ENCODE measurements around the gene MYB. TPM values are rescaled to one million over a fixed set of nuclear protein-coding genes. Genes with fewer than 3 reads are reported as not detected.
A peak's percentile ranks its signal among the peaks of the same experiment; 100 is the strongest.

The MYB gene
- total RNA-seq, 2 experiments from 2014 or later = 20.1 to 42.9 TPM

GRCh38 chr6:135235716-135236115, 54.6 kb downstream of the MYB start:
- no peaks in the 10 kb centered on the region for H3K9me2 ChIP-seq (ENCODE audit: insufficient read depth, low read length)
- H3K9me3 ChIP-seq (ENCODE audit: low read length) = no peaks in the 10 kb centered on the region
- no peak overlapping the region for H3K4me2 ChIP-seq (ENCODE audit: low read length)
- H2AFZ ChIP-seq (ENCODE audit: low read length) = no peak overlapping the region
- ChIA-PET CTCF (ENCODE audit: unreplicated experiment) (interaction anchor here (0.5 kb wide), 1 partner anchor 32 kb away, joined by 3 read pairs; no protein-coding TSS in a partner anchor), POLR2A (interaction anchor here (0.5 to 1.8 kb wide), 5 partner anchors 8 to 1281 kb away, joined by 3 to 5 read pairs (median 3); partner anchors contain the start of gene HBS1L)
- no peaks in the 10 kb centered on the region for H3K79me2 ChIP-seq (ENCODE audit: insufficient read depth, low read depth, low read length)
- intact Hi-C loops (cut with micrococcal nuclease; ENCODE audit: unreplicated experiment) = no loop called here
- H3K4me1 ChIP-seq (ENCODE audit: insufficient read depth, low read length, poor library complexity, severe bottlenecking) = peaks cover 5% of the 10 kb centered on the region
- no peak for TF ChIP-seq EZH2phosphoT487 (IDR thresholded peaks at IDR 0.05; ENCODE audit: borderline replicate concordance, low read depth, low read length)
- TF ChIP-seq CTCF (conservative IDR thresholded peaks at IDR 0.05; ENCODE audit: low read length) = no peak
- H3K36me3 ChIP-seq (ENCODE audit: insufficient read depth, low read length) = no peaks in the 10 kb centered on the region
- H4K20me1 ChIP-seq (ENCODE audit: insufficient read depth, low read length) = no peaks in the 10 kb centered on the region
- no peak overlapping the region for H3K27ac ChIP-seq (ENCODE audit: low read depth, low read length, poor library complexity, severe bottlenecking)
- DNase-seq (ENCODE audit: low spot score) = no peak
- BruUV-seq (replicated peaks) = no TSS peak
- no peak overlapping the region for H3K4me3 ChIP-seq (ENCODE audit: low read depth, low read length, poor library complexity, severe bottlenecking)

GRCh38 chr6:135236319-135236718, 55.2 kb downstream of the MYB start:
- Histone ChIP-seq H3K4me1 (ENCODE audit: insufficient read depth, low read length, poor library complexity, severe bottlenecking) (peaks cover 5% of the 10 kb centered on the region), H4K20me1 (ENCODE audit: insufficient read depth, low read length) (no peaks in the 10 kb centered on the region), H3K79me2 (ENCODE audit: insufficient read depth, low read depth, low read length) (no peaks in the 10 kb centered on the region), H3K4me3 (ENCODE audit: low read depth, low read length, poor library complexity, severe bottlenecking) (no peak overlapping the region), H2AFZ (ENCODE audit: low read length) (peak overlapping the region; percentile 58), H3K36me3 (ENCODE audit: insufficient read depth, low read length) (no peaks in the 10 kb centered on the region), H3K9me2 (ENCODE audit: insufficient read depth, low read length) (no peaks in the 10 kb centered on the region), H3K4me2 (ENCODE audit: low read length) (no peak overlapping the region), H3K9me3 (ENCODE audit: low read length) (no peaks in the 10 kb centered on the region), H3K27ac (ENCODE audit: low read depth, low read length, poor library complexity, severe bottlenecking) (no peak overlapping the region)
- CTCF ChIA-PET (ENCODE audit: unreplicated experiment) = no interaction called here
- POLR2A ChIA-PET = interaction anchor here (0.8 to 1.8 kb wide), 5 partner anchors 9 to 182 kb away, joined by 3 to 5 read pairs (median 5); partner anchors contain the start of gene HBS1L
- intact Hi-C loops (cut with micrococcal nuclease; ENCODE audit: unreplicated experiment) = no loop called here
- DNase-seq (ENCODE audit: low spot score) = no peak
- BruUV-seq (replicated peaks) = no TSS peak
- TF ChIP-seq EZH2phosphoT487 (IDR thresholded peaks at IDR 0.05; ENCODE audit: borderline replicate concordance, low read depth, low read length) (no peak), CTCF (conservative IDR thresholded peaks at IDR 0.05; ENCODE audit: low read length) (no peak)

- Histone ChIP-seq H3K36me3 (ENCODE audit: insufficient read depth, low read length) (no peaks in the 10 kb centered on the region), H3K79me2 (ENCODE audit: insufficient read depth, low read depth, low read length) (no peaks in the 10 kb centered on the region), H3K4me2 (ENCODE audit: low read length) (no peak overlapping the region), H3K9me3 (ENCODE audit: low read length) (no peaks in the 10 kb centered on the region), H2AFZ (ENCODE audit: low read length) (peak overlapping the region; percentile 58), H3K27ac (ENCODE audit: low read depth, low read length, poor library complexity, severe bottlenecking) (no peak overlapping the region), H3K9me2 (ENCODE audit: insufficient read depth, low read length) (no peaks in the 10 kb centered on the region), H3K4me1 (ENCODE audit: insufficient read depth, low read length, poor library complexity, severe bottlenecking) (peaks cover 5% of the 10 kb centered on the region), H3K4me3 (ENCODE audit: low read depth, low read length, poor library complexity, severe bottlenecking) (no peak overlapping the region), H4K20me1 (ENCODE audit: insufficient read depth, low read length) (no peaks in the 10 kb centered on the region)
- TF ChIP-seq EZH2phosphoT487 (IDR thresholded peaks at IDR 0.05; ENCODE audit: borderline replicate concordance, low read depth, low read length) (no peak), CTCF (conservative IDR thresholded peaks at IDR 0.05; ENCODE audit: low read length) (no peak)
- ChIA-PET CTCF (ENCODE audit: unreplicated experiment) (no interaction called here), POLR2A (interaction anchor here (0.8 to 1.8 kb wide), 5 partner anchors 9 to 182 kb away, joined by 3 to 5 read pairs (median 5); partner anchors contain the start of gene HBS1L)
- DNase-seq (ENCODE audit: low spot score) = no peak
- no TSS peak for BruUV-seq (replicated peaks)
- intact Hi-C loops (cut with micrococcal nuclease; ENCODE audit: unreplicated experiment) = no loop called here
These were observed 55.6 kb downstream of the MYB start for GRCh38 chr6:135236732-135237131.

Data from OCI-LY7 (cell line).